Kidney (tissue), 14 donors: ENCODE measurements around the gene PCSK1. TPM values are rescaled to one million over a fixed set of nuclear protein-coding genes. Genes with fewer than 3 reads are reported as not detected.
A peak's percentile ranks its signal among the peaks of the same experiment; 100 is the strongest.

Source experiments
- DNase-seq, 5 donors: peaks; one replicate each; pipeline ENCODE4 v3.0.0-alpha.2; 2013 to 2020
- FAIRE-seq: peaks from 2 replicates; lab custom pipeline; 2012; peaks lifted over from hg19 to GRCh38; lab: Jason Lieb, UNC
- H3K27ac ChIP-seq, 2 donors: one replicate each; pipeline ENCODE4 v1.7.0; 2013; ENCODE audit warnings: low read depth in 2 of 2, low read length in 2 of 2, inconsistent platforms in 1 of 2
- H3K27me3 ChIP-seq: one replicate; pipeline ENCODE4 v1.7.1; 2013; ENCODE audit warnings: low read length, inconsistent platforms; ENCODE audit not compliant: control insufficient read depth, insufficient read depth
- H3K36me3 ChIP-seq, 3 donors: one replicate each; pipeline versions ENCODE4 v1.7.0 to v1.7.1; 2013; ENCODE audit warnings: low read length in 3 of 3, control low read depth in 1 of 3, inconsistent platforms in 1 of 3; ENCODE audit not compliant: insufficient read depth in 3 of 3, control insufficient read depth in 2 of 3
- H3K4me1 ChIP-seq, 3 donors: one replicate each; pipeline versions ENCODE4 v1.7.0 to v1.7.1; 2013; ENCODE audit warnings: low read length in 3 of 3, inconsistent platforms in 1 of 3, low read depth in 1 of 3; ENCODE audit not compliant: control insufficient read depth in 2 of 3, insufficient read depth in 2 of 3
- H3K4me3 ChIP-seq, 3 donors: one replicate each; pipeline versions ENCODE4 v1.7.0 to v1.8.1; 2013; ENCODE audit warnings: low read length in 3 of 3, control low read depth in 1 of 3, inconsistent platforms in 1 of 3
- H3K9ac ChIP-seq, 3 donors: one replicate each; pipeline versions ENCODE4 v1.7.0 to v1.7.1; 2013; ENCODE audit warnings: low read length in 3 of 3, control low read depth in 1 of 3, inconsistent platforms in 1 of 3
- H3K9me3 ChIP-seq, 3 donors: one replicate each; pipeline versions ENCODE4 v1.7.0 to v1.7.1; 2013; ENCODE audit warnings: low read length in 3 of 3, control low read depth in 1 of 3, inconsistent platforms in 1 of 3; ENCODE audit not compliant: control insufficient read depth in 2 of 3, insufficient read depth in 1 of 3
- CTCF ChIP-seq: IDR thresholded peaks from 3 replicates; pipeline ENCODE4 v1.5.1; 2012; ENCODE audit warnings: mild to moderate bottlenecking, moderate library complexity, borderline replicate concordance; ENCODE audit not compliant: insufficient read depth; ENCODE audit errors: extremely low read depth
- intact Hi-C: fragments of 100-400 bp; cut with DNase I; formaldehyde crosslinking; loops from one replicate; pipeline ENCODE4 v1.11.1; 2022
- polyA plus RNA-seq: library from polyadenylated mRNA; stranded (reverse); fragments of 350-450 nt; fragmentation: Illumina TruSeq; extraction: RNeasy Lipid Tissue Mini Kit (QIAGEN cat#74804); gene quantifications from one replicate; pipeline ENCODE4 v1.2.3, GENCODE V29; 2014; ENCODE audit warnings: low read depth, low replicate concordance; ENCODE audit not compliant: insufficient read depth
- total RNA-seq: library from RNA; stranded (reverse); fragmentation: NEBNext Ultra II Directional; extraction: Animal tissue kit (Norgen Biotek cat#: 25700); gene quantifications from one replicate; pipeline ENCODE4 v1.2.1, GENCODE V29; 2021
- donor health status: control.
- donor health status: control.
- donor health status: control.
- donor health status: control.
- donor health status: control.
- donor health status: DM: yes; HTN: yes; CAD: no.
- donor health status: Normal renal cell carcinoma (clear cell type).

The PCSK1 gene
- total and polyA plus RNA-seq, 2 donors from 2014 or later: 0.13 to 1.0 TPM

DNA sequence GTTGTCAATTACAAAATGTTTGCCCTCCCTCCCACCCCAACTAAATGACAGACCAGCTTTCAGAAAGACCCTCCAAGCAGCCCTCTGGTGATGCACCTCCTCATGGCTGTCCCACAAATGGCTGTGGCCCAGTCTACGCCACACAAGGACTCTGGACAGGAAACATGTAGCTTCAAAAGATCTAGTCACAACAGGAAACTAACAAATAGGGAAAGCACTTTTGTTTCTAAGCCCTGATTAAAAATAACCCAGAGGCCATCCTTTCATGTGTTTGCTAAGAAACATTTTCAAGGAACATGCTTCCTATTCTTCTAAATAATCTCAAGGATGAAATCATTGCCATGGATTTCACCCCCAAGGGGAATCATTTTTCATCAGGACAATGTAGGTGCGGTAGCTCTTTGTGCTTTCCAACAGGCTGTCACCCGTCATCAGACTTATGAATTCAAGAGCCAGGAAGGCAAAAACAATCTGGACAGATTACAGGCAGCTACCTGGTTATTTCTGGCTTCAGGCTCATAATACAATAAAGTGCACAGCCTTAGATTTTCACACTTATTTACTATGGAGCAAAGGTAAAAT lies 20.1 kb downstream of the PCSK1 start:
- Histone ChIP-seq H3K9ac (no peak overlapping the region), H3K4me3 (no peak overlapping the region), H3K27me3 (no peaks in the 10 kb centered on the region), H3K27ac (no peak overlapping the region), H3K36me3 (no peaks in the 10 kb centered on the region), H3K9me3 (no peaks in the 10 kb centered on the region), H3K4me1 (no peaks in the 10 kb centered on the region)
- TF ChIP-seq CTCF: no peak
- intact Hi-C loops: no loop called here
- DNase-seq (peak in 1 of 5 donors; percentile 35), FAIRE-seq (no peak)

DNA sequence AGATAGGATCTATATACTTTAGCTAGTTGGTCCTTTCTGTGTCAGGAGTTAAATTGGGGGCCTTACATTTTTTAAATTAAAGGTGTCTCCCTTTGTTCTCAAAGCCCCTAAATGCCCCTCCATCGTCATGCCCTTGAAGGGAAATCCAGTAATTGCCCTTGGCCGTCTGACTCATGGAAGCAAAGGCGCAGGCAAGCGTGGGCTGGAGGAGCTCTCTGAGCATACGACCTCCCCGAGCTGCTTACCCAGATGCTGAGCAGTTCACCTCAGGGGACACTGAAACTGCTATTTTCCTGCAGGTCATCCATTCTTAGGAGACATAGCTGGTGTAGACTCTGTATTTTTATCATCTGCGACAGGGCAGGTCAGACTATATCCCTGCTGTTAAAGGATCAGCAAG lies 23.0 kb downstream of the PCSK1 start:
- no peaks in the 10 kb centered on the region for H3K4me1 ChIP-seq
- DNase-seq (no peak), FAIRE-seq (no peak)
- no peak overlapping the region for H3K27ac ChIP-seq
- no peaks in the 10 kb centered on the region for H3K9me3 ChIP-seq
- H3K36me3 ChIP-seq: no peaks in the 10 kb centered on the region
- no peak overlapping the region for H3K4me3 ChIP-seq
- TF ChIP-seq CTCF: no peak
- no peak overlapping the region for H3K9ac ChIP-seq
- intact Hi-C loops: no loop called here
- no peaks in the 10 kb centered on the region for H3K27me3 ChIP-seq

DNA sequence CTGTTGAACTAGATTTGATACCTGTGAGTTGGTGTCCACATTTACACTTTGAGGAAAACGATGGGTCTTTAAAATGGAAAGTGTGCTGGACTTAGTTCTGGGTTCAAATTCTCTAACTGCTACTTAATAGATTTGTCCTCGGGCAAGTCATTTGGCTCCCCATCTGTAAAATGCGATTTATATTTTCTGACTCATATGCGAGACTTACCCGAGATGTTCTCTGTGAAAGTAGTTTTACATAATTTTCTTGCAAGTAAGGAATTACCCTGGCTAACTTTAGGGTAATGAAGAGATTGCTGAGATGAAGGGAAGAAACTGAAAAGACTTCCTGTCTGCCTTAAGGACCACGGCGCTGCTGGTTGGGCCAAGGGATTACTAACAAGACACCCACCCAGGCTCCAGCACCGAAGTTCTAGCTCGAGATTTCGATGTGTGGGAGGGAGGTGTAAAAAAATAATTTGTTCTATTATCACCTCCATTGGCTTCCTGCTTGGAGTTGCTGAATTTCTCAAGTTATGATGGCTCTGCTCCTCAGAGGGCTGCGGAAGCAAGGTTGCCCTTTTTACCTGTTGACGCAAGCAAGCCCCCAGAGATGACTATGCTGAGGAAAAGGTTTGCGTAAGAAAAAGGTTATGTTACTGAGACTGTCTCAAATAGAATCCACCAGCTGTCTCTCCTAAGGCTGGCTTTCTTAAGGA lies 24.1 kb downstream of the PCSK1 start:
- TF ChIP-seq CTCF: no peak
- no peak overlapping the region for H3K4me3 ChIP-seq
- H3K9ac ChIP-seq: no peak overlapping the region
- no peak for FAIRE-seq
- no peaks in the 10 kb centered on the region for H3K36me3 ChIP-seq
- no peaks in the 10 kb centered on the region for H3K9me3 ChIP-seq
- no peak overlapping the region for H3K27ac ChIP-seq
- intact Hi-C loops: no loop called here
- no peaks in the 10 kb centered on the region for H3K27me3 ChIP-seq
- no peak for DNase-seq
- no peaks in the 10 kb centered on the region for H3K4me1 ChIP-seq
